HG03342 (cell line): ENCODE results near the gene PSMD6.

ENCODE experiments used
- ATAC-seq: cut with Tn5 transposase; IDR thresholded peaks from one replicate; pipeline ENCODE4 v1.9.1; 2021; ENCODE audit warnings: mild to moderate bottlenecking, moderate library complexity; ENCODE audit not compliant: unreplicated experiment

PSMD6 gene

GRCh38 chr3:64011685-64012084, 11.6 kb downstream of the PSMD6 start:
- ATAC-seq = no peak

DNA sequence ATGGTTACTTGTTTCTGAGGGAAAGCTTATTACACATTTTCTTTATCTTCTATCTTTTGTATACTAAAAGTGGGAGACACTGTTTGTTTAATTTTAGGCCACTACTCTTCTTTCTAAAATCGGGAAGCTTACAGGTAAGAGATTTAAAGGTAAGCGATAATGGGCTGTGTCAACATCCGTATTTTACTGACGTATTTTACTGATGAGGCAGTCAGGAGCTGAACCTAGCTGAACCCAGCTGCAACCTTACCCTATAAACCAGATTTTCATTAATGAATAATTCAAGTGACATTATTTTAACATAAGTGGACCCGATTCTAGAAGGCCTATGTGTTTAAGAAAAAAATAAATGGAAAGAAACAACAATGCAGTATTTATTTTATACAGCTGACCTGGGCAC, 13.1 kb downstream of the PSMD6 start:
- no peak for ATAC-seq

GRCh38 chr3:64009528-64009927, 13.8 kb downstream of the PSMD6 start:
- ATAC-seq = no peak

GRCh38 chr3:64008487-64009351, 14.6 kb downstream of the PSMD6 start:
- no peak for ATAC-seq

GRCh38 chr3:64008017-64008416, 15.3 kb downstream of the PSMD6 start:
- no peak for ATAC-seq

DNA sequence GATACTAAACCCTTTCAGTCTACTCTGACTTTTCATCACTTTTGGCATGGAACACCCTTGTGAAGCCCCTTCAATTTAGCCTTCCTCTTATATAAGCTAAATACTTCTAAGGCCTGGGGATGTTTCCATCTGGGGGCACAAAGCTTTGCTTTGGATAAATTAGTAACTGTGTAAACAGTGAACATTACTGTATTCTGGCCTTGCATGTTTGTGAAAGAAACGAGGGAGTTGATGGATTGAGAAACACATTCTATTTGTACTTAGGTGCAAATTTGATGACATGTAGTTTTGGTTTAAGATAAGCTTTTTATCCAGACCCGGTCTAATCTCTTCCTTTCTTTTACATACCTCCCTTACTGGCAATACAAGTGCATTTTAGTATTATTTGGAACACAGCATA, 19.7 kb downstream of the PSMD6 start:
- ATAC-seq = no peak

DNA sequence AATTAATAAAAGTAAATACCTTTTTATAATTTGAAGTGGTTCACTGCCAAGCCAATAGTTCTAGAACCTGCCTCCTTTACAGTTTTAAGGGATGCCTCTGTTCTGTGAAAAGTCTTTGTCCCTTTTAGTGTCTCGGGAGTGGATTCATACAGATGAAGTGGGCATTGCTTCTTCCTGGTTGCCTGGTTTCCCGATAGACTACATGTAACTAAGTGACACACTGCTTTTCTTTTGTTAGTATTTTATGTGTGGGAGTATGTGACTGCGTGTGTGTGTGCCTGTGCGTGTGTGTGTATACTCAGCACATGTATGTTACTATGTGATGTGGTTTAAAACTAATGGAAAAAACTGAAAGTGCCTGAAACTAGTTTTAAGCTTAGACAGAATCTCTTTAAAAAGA, 21.1 kb downstream of the PSMD6 start:
- ATAC-seq = no peak

DNA sequence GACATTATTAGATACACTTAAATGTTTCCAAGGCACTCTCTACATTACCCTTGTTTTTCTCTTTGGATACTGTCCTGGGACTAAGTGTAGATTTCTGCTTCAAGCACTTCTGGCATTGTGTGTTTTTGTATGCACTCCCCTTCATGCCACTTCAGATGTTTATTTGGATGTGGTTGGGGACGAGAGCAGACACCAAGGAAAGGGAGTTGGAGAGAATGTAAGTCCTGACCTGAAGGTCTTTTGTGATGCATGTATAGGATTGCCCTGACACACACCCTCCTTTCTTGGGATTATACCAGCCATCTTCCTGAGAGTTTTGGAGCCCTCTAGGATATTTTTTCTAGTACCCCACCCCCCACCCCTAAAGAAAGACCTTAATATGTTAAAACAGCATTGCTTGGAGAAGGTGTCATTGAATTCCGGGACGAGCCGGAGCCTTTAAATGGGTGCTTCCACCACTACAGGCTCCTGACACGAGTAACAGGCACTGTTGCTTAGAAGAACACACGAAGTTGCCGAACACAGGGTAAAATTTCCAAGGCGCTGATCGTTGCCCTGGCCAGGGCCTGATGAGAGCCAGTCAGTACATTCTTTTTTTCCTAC, 22.7 kb downstream of the PSMD6 start:
- no peak for ATAC-seq

GRCh38 chr3:63998852-63999754, 24.2 kb downstream of the PSMD6 start:
- no peak for ATAC-seq

GRCh38 chr3:63995086-63995485, 28.2 kb downstream of the PSMD6 start:
- ATAC-seq = no peak

GRCh38 chr3:63993653-63994079, 29.6 kb downstream of the PSMD6 start:
- peak; percentile 86 for ATAC-seq

- ATAC-seq = no peak
Measured at GRCh38 chr3:63992516-63993209, 30.6 kb downstream of the PSMD6 start.

- ATAC-seq = no peak
Measured at GRCh38 chr3:63991666-63992065, 31.6 kb downstream of the PSMD6 start.

- no peak for ATAC-seq
Measured at GRCh38 chr3:63990733-63991132, 32.6 kb downstream of the PSMD6 start.

DNA sequence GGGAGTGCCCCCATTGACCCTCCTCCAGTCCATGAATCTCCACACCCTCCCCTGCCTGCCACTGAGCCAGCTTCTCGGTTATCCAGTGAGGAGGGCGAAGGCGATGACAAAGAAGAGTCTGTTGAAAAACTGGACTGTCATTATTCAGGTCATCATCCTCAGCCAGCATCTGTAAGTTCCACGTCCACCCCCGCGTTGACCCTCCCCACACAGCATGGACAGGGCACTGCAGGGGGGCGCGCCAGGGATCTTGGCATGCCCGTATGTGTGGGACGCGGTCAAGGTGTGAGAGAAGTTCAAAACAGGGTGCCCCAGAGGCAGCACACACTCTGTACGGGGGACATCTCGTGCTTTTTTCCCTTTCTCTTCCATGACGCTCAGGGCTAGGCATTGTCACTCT, 33.1 kb downstream of the PSMD6 start:
- no peak for ATAC-seq

GRCh38 chr3:63988943-63989342, 34.4 kb downstream of the PSMD6 start:
- no peak for ATAC-seq

GRCh38 chr3:63986831-63987230, 36.5 kb downstream of the PSMD6 start:
- ATAC-seq = no peak

DNA sequence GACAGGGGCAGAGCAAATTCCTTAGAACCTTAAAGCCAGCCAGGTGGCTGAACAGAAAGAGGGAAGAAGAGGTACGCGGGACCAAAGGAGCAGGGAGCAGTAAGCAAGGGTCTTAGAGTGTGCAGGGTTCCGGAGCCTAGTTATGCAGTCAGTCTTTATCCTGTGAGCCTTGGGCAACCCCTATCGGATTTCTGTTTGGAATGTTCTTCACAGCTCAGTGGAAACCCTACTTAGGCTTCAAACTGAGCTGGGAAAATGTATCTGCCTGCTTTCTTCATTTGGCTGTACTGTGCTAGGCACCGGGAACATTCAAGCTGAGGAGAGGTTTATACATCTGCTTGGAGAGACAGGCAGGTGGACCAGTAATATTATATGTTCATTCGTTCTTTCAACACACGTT, 37.1 kb downstream of the PSMD6 start:
- no peak for ATAC-seq

DNA sequence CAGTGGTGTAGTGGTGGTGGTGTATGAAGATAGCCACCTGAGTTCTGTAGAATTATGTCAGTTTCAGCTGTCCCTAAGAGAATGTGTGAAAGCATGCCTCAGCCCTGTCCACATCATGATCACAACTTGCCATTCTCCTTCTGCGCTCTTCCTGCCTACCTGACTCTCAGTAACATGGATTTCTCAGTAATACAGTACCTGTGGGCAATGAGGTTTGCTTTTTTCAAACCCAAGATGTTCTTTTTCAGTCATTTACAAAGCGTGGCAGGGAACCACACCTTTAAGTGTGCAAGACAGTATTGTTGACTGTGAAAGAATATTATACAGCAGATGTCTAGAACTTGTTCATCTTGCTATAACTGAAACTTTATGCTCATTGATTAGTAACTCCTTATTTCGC, 38.9 kb downstream of the PSMD6 start:
- ATAC-seq = no peak

DNA sequence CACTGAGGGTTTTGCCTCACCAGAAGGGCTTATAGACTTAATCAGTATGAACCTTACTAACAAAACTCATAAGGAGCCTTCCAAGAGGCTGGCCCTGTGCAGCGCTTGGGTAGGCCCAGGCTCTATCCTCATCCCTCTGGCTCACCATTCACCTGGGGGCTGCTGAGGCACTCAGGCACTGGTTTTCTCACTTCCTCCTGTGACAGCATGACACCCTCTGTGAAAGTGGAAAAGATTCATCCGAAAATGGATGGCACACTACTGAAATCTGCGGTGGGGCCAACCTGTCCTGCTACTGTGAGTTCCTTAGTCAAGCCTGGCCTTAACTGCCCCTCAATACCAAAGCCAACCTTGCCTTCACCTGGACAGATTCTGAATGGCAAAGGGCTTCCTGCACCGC, 41.3 kb downstream of the PSMD6 start:
- no peak for ATAC-seq
